UCSD-AML1 (cell line): ENCODE results near the gene CPT1A.

Experiments used
- DNase-seq: peaks from one replicate; lab custom pipeline; 2025; ENCODE audit not compliant: unreplicated experiment; lab: John Stamatoyannopoulos, UW

CPT1A gene

DNA sequence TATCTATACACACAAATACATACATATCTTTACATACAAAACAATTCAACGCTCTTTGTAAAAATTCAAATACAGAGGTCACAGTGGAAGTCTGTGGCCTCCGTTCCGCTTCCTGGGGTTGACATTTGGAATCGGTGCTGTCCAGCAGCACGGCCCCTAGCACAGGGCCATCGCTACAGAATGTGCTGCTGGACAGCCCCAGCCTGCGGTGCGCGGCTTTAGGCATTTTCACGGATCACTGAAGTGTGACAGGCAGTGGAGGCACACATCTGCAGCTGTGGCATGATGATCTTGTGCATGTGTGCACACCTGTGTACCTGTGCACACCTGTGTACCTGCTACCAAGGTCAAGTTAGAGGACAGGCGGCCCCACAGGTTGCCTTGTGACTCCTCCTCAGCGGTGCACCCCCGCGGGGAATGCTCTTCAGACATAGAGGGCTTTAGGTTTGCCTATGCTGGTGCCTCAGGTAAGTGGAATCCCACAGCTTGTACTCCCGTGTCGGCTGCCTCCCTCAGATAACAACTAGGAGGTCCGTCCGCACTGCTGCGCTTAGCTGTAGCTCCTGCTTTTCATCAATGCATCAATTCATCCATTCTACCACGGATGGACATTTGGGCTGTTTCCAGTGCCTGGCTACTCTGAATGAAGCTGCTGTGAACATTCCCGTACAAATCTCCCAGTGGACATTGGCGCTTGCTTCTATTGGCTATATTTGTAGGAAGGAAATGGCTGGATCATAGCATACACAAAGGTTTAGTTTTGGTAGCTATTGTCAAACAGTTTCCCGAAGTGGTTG lies 127.5 kb downstream of the CPT1A start:
- no peak for DNase-seq

- DNase-seq, result no peak
Measured at GRCh38 chr11:68711114-68711513, 130.6 kb downstream of the CPT1A start.

DNA sequence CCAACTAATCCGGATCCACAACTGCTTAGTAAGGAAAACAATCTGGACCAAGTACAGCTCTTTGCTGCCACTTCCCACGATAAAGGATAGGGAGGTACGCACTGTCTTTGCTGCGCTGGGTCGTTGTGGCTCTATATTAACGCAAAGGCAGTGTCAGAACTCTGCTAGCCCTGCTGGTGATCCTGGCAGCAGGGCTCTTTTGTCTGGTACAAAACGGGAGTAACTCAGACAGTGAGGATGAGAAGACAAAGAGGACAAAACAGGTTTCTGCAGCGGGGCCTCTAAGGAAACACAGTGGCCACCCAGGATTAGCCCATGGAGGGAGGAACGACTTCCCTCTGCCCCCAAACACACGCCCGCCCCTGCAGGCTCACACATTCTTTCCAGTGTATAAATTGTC lies 131.3 kb downstream of the CPT1A start:
- no peak for DNase-seq

DNA sequence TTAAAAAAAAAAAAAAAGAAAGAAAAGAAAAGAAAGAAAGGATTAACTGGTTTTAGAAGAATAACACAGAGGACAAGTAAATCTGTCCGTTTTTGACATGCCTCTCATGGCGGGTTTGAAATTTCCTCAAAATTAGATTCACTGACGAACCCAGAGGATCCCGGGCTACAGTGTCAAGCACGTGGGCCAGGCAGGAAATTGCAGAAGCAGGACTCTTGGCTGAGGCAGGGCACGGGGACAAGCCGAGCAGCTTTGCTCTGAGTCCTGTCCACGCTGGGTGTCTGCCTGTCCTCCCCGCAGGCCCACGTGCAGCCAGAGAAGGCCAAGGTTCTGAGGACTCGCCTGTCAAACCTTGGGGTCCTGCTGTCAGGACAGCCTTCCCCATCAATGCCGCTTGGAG lies 132.7 kb downstream of the CPT1A start:
- DNase-seq, result no peak

GRCh38 chr11:68707527-68707926 lies 134.2 kb downstream of the CPT1A start:
- DNase-seq, result no peak

DNA sequence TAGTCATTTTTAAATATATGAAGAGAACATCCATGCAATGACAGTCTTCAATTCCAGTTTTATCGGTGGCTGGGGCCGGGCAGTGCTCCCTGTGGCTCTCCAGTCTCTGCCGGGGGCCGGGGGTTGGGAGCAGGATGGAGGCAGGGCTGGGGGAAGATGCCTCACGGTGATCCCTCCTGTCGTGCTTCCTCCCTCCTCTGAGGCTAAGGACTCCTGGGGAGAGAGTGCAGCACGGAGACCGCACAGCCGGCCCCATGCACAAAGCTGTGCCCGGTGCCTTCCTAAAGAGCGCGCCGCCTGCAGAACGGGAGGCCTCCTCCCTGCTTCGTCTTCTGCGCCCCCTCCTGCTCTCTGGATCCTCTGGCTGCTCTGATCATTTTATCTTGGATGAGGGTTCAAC lies 136.8 kb downstream of the CPT1A start:
- no peak for DNase-seq
